Fibroblast of peridontal ligament (primary cell): ENCODE data around the gene AGO4.
"Not testable (repeated sequence)": the region's sequence is repeated elsewhere in the genome, so short reads cannot be mapped to it uniquely, and the experiment has no call there.

ENCODE experiments used
- DNase-seq: peaks from one replicate; pipeline ENCODE4 v3.0.0-alpha.2; 2010; ENCODE audit errors: extremely low read depth

AGO4 gene

DNA sequence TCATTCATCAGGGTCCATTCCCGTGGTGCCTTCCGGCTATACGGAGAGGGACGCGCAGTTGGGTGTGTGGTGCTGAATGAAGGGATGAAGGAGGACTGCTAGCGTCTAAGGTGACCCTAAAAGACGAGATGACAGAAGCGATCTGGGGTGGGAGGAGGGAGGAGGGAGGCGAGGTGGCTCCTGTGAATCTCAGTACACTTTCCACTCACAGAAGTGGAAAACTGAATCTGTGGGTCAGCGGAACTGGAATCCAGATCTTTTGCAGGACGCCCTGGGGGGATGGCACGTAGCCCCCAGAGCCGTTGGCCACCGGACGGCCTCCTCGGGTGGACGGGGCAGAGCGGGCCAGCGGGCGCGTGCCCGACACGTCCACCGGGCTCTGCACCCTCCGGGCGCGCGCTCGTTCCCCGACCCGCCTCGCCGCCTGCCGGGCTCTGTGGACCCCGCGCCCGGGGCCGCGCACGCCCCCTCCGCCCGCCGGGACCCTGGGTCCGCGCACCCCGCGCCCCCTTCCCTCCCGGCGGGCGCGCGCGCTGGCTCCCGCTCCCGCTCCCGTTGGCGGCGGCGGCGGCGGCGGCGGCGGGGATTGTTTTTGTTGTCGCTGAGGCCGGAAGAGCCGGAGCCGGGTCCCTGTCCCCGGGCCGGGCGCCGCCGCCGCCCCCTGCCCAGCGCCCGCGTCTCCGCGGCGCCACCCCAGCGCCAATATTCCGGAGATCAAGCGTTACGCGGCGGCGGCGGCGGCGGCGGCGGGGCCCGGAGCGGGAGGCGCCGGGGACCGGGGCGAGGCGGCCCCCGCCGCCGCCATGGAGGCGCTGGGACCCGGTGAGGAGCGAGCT, at the start of gene AGO4:
Gene AGO4, plus strand, starts transcription at position 403 of the 836 bp plus-strand sequence. Its CDS starts 401 bp downstream, at position 804.
- peak; percentile 31 for DNase-seq

DNA sequence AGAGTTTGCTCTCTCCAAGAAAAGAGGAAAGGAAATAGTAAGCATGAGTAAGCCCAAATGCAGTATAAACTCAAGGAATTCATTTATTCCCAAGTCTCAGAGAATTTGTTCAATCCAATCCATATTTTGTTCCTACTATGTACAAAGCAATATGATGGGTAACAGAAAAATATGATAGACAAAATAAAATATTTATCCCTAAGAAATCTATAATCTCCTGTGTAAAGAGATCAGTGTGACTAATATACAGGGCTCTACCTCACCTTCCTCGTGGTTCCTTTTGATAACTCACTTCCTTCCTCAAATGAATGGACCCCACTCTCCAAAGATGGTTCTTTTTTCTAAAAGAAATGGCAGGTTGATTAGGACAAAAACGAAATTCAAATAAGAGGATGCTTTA, 45.7 kb upstream of the AGO4 start:
- no peak for DNase-seq

DNA sequence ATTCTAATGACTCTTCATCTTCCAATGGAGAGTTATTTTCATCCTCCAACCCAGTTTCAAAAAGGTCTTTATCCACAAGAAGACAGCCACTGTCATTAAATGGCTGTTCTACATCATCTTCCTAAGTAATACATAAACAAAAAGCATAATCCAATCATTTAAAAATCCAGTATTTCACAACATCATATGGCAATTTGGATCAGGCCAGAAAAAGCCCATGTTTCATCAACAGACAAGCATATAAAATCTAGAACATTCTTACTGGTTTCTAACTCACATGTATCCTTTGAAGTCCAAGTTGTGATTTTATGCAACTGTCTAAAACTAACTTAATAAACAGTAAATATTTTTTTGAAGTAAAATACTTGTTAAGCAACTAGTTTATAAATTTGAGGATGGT, 44.6 kb upstream of the AGO4 start:
- DNase-seq, result peak; percentile 50

DNA sequence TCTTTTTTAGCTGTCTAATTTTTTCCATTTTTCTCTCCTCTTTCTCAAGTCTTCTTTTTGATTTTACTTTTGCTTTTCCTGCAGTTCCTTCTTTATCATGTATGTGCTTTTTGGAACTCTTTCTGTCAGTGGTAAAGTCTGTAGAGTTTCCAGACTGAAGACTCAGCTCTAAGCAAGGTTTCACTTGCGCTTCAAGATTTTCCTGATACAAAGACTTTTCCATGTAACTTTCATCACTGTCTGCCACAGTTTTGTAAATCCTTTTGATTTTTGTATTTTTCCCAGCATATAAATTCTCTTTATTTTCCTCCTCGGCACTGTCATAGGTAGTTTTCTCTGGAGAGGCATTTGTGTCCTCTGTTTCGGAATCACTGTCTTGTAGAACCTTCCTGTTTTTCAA, 43.5 kb upstream of the AGO4 start:
- DNase-seq, result no peak

DNA sequence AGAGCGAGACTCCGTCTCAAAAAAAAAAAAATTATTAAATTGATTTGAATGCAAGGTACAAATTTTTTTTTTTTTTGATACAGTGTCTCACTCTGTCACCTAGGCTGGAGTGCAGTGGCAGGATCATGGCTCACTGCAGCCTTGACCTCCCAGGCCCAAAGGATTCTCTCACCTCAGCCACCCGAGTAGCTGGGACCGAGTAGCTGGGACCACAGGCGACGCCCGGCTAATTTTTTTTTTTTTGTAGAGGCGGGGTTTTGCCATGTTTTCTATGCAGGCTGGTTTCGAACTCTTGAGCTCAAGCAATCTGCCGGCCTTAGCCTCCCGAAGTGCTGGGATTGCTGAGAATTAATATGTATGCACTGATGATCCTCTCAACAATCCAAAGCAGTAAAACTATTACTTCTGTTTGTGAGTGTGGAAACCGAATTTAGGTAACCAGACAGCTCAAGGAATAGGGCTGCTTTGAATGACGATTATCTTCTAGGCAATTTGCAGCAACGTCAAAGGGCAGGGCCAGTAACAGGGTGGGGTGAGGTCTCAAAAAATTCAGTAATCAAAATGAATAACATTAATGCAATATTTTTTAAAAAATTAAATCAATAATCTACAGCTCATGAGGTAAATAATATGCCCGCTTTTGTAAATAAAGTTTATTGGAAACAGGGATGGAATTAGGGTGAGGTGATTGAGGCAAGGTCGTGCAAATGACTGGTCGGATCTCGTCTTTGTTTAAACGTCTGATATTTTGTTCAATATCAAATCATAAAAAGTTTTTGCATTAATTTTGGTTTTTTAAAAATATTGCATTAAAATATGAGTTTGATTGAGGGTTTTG, 39.2 kb upstream of the AGO4 start:
- no peak for DNase-seq

DNA sequence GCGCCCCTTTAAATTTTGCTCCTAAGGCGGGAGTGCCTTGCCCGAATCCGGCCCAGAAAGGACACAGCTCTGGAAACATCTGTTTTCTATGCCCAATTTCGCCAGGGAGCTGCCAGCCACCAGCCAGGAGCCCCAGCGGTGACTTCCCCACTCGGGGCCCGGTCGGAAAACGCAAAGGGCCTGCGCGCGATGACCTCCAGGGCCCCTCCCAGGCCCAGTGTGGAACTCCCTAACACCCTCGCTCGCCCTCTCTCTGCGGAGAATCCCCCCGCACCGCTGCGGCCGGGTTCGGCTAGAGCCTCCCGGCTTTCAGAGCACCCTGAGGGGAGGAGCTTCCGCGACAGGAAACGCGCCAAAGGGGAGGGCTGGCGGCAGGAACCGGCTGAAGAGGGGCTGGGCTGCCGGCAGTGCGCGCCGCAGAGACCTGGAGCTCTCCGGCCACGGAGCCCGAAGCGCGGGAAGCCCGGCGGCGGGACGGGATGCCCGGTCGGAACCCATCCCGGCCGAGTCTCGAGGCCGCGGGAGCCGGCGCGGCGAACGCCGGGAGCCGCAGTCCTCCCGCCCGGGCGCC, 38.5 kb upstream of the AGO4 start:
- peak; percentile 73 for DNase-seq

DNA sequence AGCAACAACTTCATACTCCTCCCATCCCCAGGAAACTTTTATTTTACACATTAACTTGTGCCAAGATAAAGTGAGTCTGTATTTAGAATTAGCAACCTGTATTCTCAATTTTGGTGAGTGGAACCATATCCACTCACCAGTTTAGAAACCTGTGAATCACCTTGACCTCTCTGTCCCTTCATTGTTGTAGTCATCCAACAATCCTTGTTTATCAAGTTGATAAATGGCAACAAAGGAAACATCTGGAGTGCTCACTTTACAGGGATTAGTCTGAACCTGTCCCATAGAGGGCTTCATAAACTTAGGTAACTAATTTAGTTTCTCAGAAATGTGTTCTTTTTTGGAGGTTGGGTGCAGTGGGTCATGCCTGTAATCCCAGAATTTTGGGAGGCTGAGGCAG, 34.1 kb upstream of the AGO4 start:
- DNase-seq, result no peak

DNA sequence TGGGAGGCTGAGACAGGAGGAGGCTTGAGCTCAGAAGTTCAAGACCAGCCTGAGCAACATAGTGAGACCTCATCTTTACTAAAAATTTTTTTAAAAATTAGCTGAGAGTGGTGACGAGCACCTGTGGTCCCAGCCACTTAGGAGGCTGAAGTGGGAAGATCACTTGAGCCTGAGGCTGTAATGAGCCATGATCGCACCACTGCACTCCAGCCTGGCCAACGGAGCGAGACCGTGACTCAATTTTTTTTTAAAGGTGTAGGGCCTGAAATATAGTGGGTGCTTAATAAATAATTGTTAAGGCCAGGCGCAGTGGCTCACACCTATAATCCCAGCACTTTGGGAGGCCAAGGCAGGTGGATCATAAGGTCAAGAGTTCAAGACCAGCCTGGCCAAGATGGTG, 31.6 kb upstream of the AGO4 start:
- not testable (repeated sequence) for DNase-seq

DNA sequence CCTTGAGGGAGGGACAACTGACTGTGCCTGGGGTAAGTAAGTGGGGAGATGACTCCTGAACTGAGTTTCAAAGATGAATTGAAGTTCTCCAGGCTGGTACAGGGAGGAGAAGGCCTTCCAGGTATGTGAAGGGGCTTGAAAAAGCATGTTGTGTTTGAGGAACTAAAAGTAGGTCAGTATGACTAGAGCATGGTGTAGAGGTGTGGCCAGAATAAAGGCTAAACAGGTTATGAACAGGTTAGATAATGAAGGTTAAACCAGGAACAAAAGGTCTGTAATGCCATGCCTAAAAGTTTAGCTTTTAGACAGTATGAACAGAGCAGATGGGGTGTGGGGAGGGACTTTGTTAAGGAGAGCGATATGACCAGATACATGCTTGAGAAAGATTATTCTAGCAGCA, 30.7 kb upstream of the AGO4 start:
- no peak for DNase-seq

DNA sequence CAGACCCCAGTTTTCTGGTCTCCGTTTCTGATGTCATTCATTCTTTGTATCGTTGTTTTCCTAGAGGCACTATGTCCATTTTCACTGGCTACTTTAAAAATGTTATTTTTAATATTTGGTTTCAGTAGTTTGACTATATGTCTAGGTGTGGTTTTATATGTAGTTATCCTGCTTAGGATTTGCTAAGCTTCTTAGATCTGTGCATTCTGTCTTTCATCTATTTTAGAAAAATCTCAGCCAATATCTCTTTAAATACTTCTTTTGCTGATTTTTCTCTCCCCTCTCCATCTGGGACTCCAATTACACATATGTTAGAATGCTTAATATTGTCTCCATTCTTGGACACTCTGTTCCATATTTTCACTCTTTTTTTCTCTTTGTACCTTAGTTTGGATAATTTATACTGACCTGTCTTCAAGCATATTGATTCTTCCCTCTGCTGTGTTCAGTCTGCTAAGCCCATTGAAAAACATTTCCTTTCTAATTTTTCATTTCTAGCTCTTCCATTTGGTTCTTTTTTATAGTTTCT, 24.7 kb upstream of the AGO4 start:
- DNase-seq, result no peak

DNA sequence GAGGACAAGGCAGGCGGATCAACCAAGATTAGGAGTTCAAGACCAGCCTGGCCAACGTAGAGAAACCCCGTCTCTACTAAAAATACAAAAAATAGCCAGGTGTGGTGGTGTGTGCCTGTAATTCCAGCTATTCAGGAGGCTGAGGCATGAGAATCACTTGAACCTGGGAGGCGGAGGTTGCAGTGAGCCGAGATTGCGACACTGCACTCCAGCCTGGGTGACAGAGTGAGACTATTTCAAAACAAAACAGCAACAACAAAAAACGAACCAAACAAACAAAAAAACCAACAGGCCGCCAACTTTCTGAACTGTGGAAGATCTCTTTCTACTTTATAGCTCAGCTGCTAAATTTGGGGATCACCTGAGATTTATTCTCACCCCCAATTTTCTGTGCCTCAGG, 23.5 kb upstream of the AGO4 start:
- not testable (repeated sequence) for DNase-seq

DNA sequence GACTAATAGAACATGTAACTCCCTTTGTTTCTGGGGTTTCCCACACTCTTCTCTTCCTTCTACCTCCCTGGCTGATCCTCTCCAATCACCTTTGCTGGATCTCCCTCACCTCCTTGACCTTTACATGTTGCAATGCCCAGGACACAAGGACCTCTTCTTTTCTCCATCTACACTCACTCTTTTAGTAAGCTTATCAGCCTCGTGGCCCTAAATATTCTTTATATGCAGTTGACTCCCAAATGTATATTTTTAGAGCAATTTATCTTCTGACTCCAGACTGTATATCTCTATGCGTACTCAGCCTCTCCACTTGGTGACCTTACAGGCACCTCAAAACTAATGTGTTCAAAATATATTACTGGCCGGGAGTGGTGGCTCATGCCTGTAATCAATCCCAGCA, 19.7 kb upstream of the AGO4 start:
- DNase-seq, result no peak

DNA sequence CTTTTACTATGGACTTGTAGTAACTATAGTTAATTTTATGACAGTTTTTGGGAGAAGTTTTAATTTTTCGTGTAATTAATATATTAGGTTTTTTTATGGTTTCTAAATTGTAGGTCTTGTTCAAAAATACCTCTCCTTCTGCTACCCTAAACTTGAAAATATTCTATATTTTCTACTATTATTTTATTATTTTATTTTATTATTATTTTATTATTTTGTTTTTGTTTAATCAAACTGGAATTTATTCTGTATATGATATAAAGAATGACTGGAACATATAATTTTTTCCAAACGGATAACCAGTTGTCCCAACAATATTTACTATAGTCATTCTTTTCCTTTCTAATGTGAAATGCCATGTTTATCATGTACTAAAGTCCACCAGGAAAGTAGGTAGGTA, 17.1 kb upstream of the AGO4 start:
- no peak for DNase-seq

DNA sequence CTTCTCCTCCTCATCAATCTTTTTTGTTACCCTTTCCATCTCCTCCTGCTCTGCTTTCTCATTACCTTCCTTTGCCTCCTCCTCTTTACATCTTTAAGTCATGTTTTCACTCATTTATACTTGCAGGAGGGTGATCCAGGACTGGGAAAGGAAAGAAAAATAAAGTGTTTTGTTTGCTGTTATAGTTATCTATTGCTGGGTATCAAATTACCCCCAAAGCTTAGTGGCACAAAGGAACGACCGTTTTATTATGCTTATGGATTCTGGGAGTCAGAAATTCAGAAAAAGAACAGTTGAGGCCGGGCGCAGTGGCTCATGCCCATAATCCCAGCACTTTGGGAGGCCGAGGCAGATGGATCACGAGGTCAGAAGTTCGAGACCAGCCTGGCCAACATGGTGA, 12.5 kb upstream of the AGO4 start:
- no peak for DNase-seq

DNA sequence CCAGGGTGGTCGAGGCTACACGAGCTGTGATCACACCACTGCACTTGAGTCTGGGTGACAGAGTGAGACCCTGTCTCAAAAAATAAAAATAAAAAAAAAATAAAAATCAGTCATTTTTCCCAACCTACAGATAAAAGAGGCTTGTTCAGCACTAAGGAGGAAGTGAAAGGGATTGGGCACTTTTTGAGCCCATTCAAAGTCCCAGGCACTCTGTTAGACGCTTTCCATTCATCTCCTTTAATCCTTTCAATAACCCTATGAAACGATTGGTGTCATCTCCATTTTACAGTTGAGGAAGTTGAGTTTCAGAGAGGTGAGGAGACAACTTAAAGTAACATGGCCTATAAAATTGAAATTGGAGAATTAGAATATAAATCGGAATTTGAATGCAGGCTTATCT, 10.4 kb upstream of the AGO4 start:
- DNase-seq, result no peak

DNA sequence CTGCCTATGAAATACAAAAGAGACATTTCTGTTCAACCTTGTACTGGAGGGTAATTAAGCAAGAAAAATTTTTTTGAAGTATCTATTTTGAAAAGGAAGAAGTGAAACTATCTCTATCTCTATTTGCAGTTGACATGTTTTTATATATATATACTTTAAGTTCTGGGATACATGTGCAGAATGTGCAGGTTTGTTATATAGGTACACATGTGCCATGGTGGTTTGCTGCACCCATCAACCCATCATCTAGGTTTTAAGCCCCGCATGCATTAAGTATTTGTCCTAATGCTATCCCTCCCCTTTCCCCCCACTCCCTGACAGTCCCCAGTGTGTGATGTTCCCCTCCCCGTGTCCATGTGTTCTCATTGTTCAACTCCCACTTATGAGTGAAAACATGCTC, 9.8 kb upstream of the AGO4 start:
- not testable (repeated sequence) for DNase-seq

DNA sequence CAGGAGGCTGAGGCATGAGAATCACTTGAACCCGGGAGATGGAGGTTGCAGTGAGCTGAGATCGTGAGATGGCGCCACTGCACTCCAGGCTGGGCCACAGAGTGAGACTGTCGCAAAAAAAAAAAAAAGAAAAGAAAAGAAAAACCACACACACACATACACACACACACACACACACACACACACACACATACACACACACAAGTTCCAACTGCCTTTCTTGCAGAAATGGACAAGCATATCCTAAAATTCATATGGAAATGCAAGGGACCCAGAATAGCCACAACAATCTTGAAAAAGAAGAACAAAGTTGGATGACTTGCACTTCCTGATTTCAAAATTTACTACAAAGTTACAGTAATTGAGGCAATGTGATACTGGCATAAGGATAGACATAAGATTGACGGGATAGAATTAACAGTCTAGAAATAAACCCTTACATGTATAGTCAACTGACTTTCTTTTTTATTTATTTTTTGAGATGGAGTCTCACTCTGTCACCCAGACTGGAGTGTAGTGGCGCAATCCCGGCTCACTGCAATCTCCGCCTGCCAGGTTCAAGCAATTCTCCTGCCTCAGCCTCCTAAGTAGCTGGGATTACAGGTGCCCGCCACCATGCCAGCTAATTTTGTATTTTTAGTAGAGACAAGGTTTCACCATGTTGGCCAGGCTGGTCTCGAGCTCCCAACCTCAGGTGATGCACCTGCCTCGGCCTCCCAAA, 7.5 kb upstream of the AGO4 start:
- DNase-seq, result peak; percentile 3

DNA sequence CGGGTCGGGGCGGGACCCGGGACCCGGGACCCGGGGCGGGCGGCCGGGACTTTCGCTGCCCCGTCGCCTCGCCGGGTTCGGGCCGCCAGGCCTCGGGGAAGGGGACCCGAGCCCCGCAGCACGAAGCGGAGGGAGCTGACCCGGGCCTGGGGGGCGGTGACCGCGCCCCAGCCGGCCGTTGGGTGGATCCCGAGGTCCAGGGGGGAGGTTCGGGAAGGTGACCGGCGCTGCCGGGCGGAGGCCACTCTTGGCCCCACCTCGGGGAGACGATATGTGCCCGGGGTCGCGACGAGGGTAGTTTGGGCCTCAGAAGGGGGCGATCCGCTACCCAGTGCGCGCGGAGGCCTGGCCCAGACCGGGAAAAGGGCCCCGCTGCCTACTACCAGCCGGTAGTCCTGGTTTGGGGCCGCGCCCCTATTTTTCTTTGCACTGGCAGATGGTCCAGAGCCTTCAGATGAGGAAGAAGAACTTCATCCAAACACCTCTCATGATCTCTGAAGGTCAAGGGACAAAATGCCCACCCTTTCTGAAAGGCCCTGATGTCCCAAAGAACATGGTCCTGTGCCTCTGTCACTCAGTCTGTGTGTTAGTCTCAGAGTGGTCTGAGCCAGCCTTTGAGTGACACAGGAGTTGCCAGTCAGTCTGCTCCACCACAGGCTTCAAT, 766 bp downstream of the AGO4 start:
- peak; percentile 27 for DNase-seq

DNA sequence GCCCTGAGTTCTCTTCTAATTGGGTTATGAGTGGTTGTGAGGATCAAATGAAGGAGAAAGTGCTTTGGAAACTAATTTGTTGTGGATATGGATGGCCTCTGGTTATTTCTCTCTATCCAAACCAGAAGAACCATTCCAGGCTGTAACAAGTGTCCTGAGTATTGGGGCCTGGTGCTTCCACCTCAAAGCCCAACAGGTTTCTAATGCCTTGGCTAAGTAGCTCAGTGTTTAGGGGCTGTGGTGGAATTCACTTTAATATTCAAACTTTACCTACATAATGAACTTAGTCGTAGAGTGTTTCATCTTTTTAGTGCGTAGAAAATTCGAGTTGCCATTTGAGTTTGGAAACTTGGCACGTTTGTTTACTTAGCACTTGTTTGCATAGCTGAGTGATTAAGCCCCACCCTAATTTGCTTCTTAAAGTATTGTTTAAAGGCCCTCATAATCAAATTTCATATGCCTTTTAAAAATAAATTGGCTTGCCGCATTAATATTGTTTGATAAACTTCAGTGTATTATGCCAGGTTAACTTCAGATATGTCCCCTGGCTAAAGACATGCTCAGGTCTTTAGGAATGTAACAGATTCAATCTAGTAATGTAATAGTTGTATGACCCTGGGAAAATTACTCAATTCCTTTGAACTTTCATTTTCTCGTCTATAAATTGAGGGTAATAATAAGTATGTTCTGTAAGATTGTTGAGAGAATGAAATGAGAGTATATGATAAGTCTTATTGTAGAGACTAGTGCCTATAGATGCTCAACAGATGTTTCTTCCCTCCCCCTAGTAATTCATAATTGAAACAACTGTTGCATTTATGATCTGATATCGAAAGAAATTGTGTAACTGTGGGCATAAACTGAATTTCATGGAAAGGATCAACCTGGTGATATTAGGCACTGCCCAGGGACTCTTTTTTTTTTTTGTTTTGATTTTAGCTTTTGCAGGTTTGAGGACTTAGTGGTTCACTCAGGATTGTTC, 1.6 kb downstream of the AGO4 start:
- peak; percentile 3 for DNase-seq
